ENCODE data around the gene NCK1. TPM values are rescaled to one million over a fixed set of nuclear protein-coding genes. Genes with fewer than 3 reads are reported as not detected.
"Not testable (repeated sequence)": the region's sequence is repeated elsewhere in the genome, so short reads cannot be mapped to it uniquely, and the experiment has no call there.

Gene NCK1
- total RNA-seq, 2 donors from 2014 or later, result 33.8 to 72.3 TPM

GRCh38 chr3:136869282-136869681, 7.3 kb downstream of the NCK1 start:
- no peak overlapping the region for H3K9ac ChIP-seq (ENCODE audit: low read depth in 2 of 2, low read length in 2 of 2)
- TF ChIP-seq CTCF (IDR thresholded peaks at IDR 0.05), result no peak
- no peaks in the 10 kb centered on the region for H3K27me3 ChIP-seq
- DNase-seq, result no peak
- intact Hi-C loops (cut with DNase I), result loop anchor here (10.0 kb wide), 1 partner anchor 46 kb away; no protein-coding TSS in a partner anchor
- no peak overlapping the region for H3K4me3 ChIP-seq
- no peaks in the 10 kb centered on the region for H3K4me1 ChIP-seq
- no peaks in the 10 kb centered on the region for H3K36me3 ChIP-seq
- no peak overlapping the region for H3K27ac ChIP-seq
- no peaks in the 10 kb centered on the region for H3K9me3 ChIP-seq

GRCh38 chr3:136872258-136872657, 10.2 kb downstream of the NCK1 start:
- DNase-seq; H3K9ac ChIP-seq (ENCODE audit: low read depth in 2 of 2, low read length in 2 of 2); H3K36me3 ChIP-seq; H3K27ac ChIP-seq; H3K4me1 ChIP-seq; H3K9me3 ChIP-seq; H3K27me3 ChIP-seq; intact Hi-C loops (cut with DNase I); H3K4me3 ChIP-seq: not testable (repeated sequence)

GRCh38 chr3:136879510-136879909, 17.5 kb downstream of the NCK1 start:
- intact Hi-C loops (cut with DNase I); H3K9me3 ChIP-seq; H3K9ac ChIP-seq (ENCODE audit: low read depth in 2 of 2, low read length in 2 of 2); H3K4me3 ChIP-seq; DNase-seq; H3K36me3 ChIP-seq; H3K27ac ChIP-seq; H3K27me3 ChIP-seq; H3K4me1 ChIP-seq: not testable (repeated sequence)

GRCh38 chr3:136882571-136882970, 20.6 kb downstream of the NCK1 start:
- Histone ChIP-seq H3K27ac (no peak overlapping the region), H3K4me1 (no peaks in the 10 kb centered on the region), H3K9ac (ENCODE audit: low read depth in 2 of 2, low read length in 2 of 2) (no peak overlapping the region), H3K36me3 (no peaks in the 10 kb centered on the region), H3K27me3 (no peaks in the 10 kb centered on the region), H3K4me3 (no peak overlapping the region), H3K9me3 (no peaks in the 10 kb centered on the region)
- intact Hi-C loops (cut with DNase I), result no loop called here
- no peak for TF ChIP-seq CTCF (IDR thresholded peaks at IDR 0.05)
- DNase-seq, result no peak

- Histone ChIP-seq H3K9me3 (no peaks in the 10 kb centered on the region), H3K9ac (ENCODE audit: low read depth in 2 of 2, low read length in 2 of 2) (no peak overlapping the region), H3K36me3 (no peaks in the 10 kb centered on the region), H3K27me3 (no peaks in the 10 kb centered on the region), H3K4me1 (no peaks in the 10 kb centered on the region), H3K27ac (no peak overlapping the region), H3K4me3 (no peak overlapping the region)
- no peak for TF ChIP-seq CTCF (IDR thresholded peaks at IDR 0.05)
- no peak for DNase-seq
- intact Hi-C loops (cut with DNase I), result no loop called here
Measured at GRCh38 chr3:136883967-136884720, 22.1 kb downstream of the NCK1 start.

- no peaks in the 10 kb centered on the region for H3K9me3 ChIP-seq
- no peaks in the 10 kb centered on the region for H3K27me3 ChIP-seq
- no peaks in the 10 kb centered on the region for H3K4me1 ChIP-seq
- no peak for TF ChIP-seq CTCF (IDR thresholded peaks at IDR 0.05)
- H3K27ac ChIP-seq, result no peak overlapping the region
- H3K36me3 ChIP-seq, result no peaks in the 10 kb centered on the region
- no peak overlapping the region for H3K9ac ChIP-seq (ENCODE audit: low read depth in 2 of 2, low read length in 2 of 2)
- DNase-seq, result no peak
- no peak overlapping the region for H3K4me3 ChIP-seq
- intact Hi-C loops (cut with DNase I), result no loop called here
Measured at GRCh38 chr3:136885357-136886213, 23.6 kb downstream of the NCK1 start.

Measured in colonic mucosa (tissue), 4 donors.